HFFc6 (cell line): Measurements from ENCODE around the gene ZFYVE26. TPM values are rescaled to one million over a fixed set of nuclear protein-coding genes. Genes with fewer than 3 reads are reported as not detected.

Experiments
- DNase-seq: peaks from one replicate; pipeline ENCODE4 v3.0.0-alpha.2; 2018
- H3K27ac Mint-ChIP-seq: 2 replicates; pipeline ENCODE4 v1.8.0; 2020; ENCODE audit warnings: mild to moderate bottlenecking, mixed read lengths
- H3K27me3 Mint-ChIP-seq: 2 replicates; pipeline ENCODE4 v1.8.0; 2021; ENCODE audit warnings: mild to moderate bottlenecking, moderate library complexity, mixed read lengths; ENCODE audit not compliant: insufficient read depth
- H3K36me3 Mint-ChIP-seq: 2 replicates; pipeline ENCODE4 v1.8.0; 2021; ENCODE audit warnings: low read depth, mixed read lengths
- H3K4me1 Mint-ChIP-seq: 2 replicates; pipeline ENCODE4 v1.8.0; 2020; ENCODE audit warnings: low read depth, mixed read lengths
- H3K4me3 Mint-ChIP-seq: 2 replicates; pipeline ENCODE4 v1.8.0; 2020; ENCODE audit warnings: mild to moderate bottlenecking, moderate library complexity, mixed read lengths
- H3K9me3 Mint-ChIP-seq: 2 replicates; pipeline ENCODE4 v1.8.0; 2020; ENCODE audit warnings: mild to moderate bottlenecking, mixed read lengths
- CTCF ChIP-seq: fragments of 200-600 bp; sonication (generic); IDR thresholded peaks from 2 replicates; pipeline ENCODE4 v1.5.0; 2021; ENCODE audit warnings: antibody characterized with exemption, mild to moderate bottlenecking
- total RNA-seq, 6 experiments: library from RNA; stranded (reverse); fragmentation: NEBNext Ultra II Directional; extraction: Animal tissue kit (Norgen Biotek cat#: 25700); gene quantifications; 2 replicates in 1 of 6; 3 replicates in 5 of 6; pipeline ENCODE4 v1.2.3, GENCODE V29; 2021

Gene ZFYVE26
- total RNA-seq, 6 experiments from 2014 or later = 12.8 to 17.2 (median 14.7) TPM

- no peaks in the 10 kb centered on the region for H3K9me3 Mint-ChIP-seq
- H3K27me3 Mint-ChIP-seq = no peaks in the 10 kb centered on the region
- TF ChIP-seq CTCF = no peak
- peaks cover 49% of the 10 kb centered on the region for H3K36me3 Mint-ChIP-seq
- DNase-seq = no peak
- no peak overlapping the region for H3K27ac Mint-ChIP-seq
- no peaks in the 10 kb centered on the region for H3K4me1 Mint-ChIP-seq
- no peak overlapping the region for H3K4me3 Mint-ChIP-seq
Measured at GRCh38 chr14:67749341-67750084, 66.9 kb downstream of the ZFYVE26 start.

- DNase-seq = no peak
- no peak overlapping the region for H3K4me3 Mint-ChIP-seq
- no peaks in the 10 kb centered on the region for H3K9me3 Mint-ChIP-seq
- no peaks in the 10 kb centered on the region for H3K27me3 Mint-ChIP-seq
- H3K27ac Mint-ChIP-seq = no peak overlapping the region
- TF ChIP-seq CTCF = no peak
- no peaks in the 10 kb centered on the region for H3K4me1 Mint-ChIP-seq
- peaks cover 38% of the 10 kb centered on the region for H3K36me3 Mint-ChIP-seq
Measured at GRCh38 chr14:67748312-67748711, 68.1 kb downstream of the ZFYVE26 start.

GRCh38 chr14:67746927-67747326 lies 69.5 kb downstream of the ZFYVE26 start:
- Mint-ChIP-seq H3K4me1 (no peaks in the 10 kb centered on the region), H3K4me3 (no peak overlapping the region), H3K27me3 (peaks cover 4% of the 10 kb centered on the region), H3K36me3 (peaks cover 29% of the 10 kb centered on the region), H3K9me3 (no peaks in the 10 kb centered on the region), H3K27ac (no peak overlapping the region)
- no peak for TF ChIP-seq CTCF
- DNase-seq = no peak

- H3K4me1 Mint-ChIP-seq = peaks cover 7% of the 10 kb centered on the region
- TF ChIP-seq CTCF = no peak
- peaks cover 4% of the 10 kb centered on the region for H3K27me3 Mint-ChIP-seq
- no peak for DNase-seq
- no peak overlapping the region for H3K27ac Mint-ChIP-seq
- H3K4me3 Mint-ChIP-seq = no peak overlapping the region
- peaks cover 22% of the 10 kb centered on the region for H3K36me3 Mint-ChIP-seq
- no peaks in the 10 kb centered on the region for H3K9me3 Mint-ChIP-seq
Measured at GRCh38 chr14:67744046-67744445, 72.3 kb downstream of the ZFYVE26 start.

GRCh38 chr14:67738740-67739504 lies 77.5 kb downstream of the ZFYVE26 start:
- peaks cover 24% of the 10 kb centered on the region for H3K4me1 Mint-ChIP-seq
- H3K36me3 Mint-ChIP-seq = no peaks in the 10 kb centered on the region
- no peak overlapping the region for H3K4me3 Mint-ChIP-seq

More at GRCh38 chr14:67738740-67739504, 77.5 kb downstream of the ZFYVE26 start:
- H3K27ac Mint-ChIP-seq = peak overlapping the region; percentile 73; the same call in 1 of the 2 replicates
- no peaks in the 10 kb centered on the region for H3K9me3 Mint-ChIP-seq
- TF ChIP-seq CTCF = no peak
- peak; percentile 83 for DNase-seq
- H3K27me3 Mint-ChIP-seq = peaks cover 9% of the 10 kb centered on the region
